ENCODE results near the gene SYNE2.
"Not testable (repeated sequence)": the region's sequence is repeated elsewhere in the genome, so short reads cannot be mapped to it uniquely, and the experiment has no call there.

The SYNE2 gene

DNA sequence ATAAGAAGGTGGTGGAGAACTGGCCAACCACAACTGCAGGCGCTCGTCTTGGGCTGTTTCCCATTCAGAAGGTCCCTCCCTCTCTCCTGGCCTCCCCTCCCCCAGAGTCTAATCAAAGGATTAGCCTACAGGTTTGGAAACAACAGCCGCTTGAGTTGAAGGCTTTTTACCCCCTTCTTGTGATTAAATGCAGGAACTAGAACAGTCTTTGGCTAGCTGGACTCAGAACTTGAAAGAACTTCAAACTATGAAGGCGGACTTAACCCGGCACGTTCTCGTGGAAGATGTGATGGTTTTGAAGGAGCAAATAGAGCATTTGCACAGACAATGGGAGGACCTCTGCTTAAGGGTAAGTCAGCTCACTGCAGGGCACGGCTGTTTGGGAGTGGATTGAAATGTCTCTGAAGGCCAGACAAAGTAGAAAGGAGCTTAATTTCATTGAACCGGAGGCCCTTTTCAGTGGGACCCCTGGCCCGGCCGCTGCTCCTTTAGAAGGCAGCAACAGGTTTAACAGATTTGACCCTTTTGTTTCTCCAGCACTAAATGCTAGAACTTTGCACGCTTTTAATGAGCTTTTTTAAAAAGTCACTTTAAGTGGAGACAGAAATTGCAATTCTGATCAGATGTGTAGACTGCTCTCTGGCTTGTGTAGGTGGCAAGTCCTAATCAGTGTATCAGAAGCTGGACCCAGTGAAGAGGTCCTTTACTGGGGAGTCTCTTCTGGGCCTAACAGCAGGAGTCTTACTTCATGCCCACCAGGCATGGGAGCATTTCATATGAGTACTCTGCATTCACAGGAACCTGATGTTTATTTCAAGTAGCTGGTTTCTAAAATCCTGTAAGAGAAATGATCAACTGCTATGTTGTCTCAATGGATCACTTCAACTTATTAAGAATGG is 333.7 kb downstream of the SYNE2 start:
- in situ Hi-C loops (cut with MboI; ENCODE audit: low sequenced_read_pairs), result no loop called here

DNA sequence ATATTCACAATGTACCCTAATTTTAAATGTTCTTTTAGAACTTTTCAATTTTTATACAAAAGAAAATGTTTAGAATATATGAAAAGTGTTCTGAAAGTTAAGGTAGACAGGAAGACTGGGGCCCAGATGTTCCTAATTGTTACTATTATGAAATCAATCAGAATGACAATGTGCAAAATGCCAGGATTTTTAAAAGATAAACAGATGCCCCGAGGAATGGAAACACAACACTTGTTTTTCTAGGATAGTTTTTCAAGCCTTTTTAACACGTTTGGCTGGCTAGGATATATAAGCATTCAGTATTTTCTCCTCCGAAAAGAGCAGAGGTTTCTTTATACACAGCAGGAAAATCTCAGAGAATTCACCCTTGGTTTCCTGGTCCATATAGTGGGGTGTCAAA is 334.5 kb downstream of the SYNE2 start:
- in situ Hi-C loops (cut with MboI; ENCODE audit: low sequenced_read_pairs), result no loop called here

DNA sequence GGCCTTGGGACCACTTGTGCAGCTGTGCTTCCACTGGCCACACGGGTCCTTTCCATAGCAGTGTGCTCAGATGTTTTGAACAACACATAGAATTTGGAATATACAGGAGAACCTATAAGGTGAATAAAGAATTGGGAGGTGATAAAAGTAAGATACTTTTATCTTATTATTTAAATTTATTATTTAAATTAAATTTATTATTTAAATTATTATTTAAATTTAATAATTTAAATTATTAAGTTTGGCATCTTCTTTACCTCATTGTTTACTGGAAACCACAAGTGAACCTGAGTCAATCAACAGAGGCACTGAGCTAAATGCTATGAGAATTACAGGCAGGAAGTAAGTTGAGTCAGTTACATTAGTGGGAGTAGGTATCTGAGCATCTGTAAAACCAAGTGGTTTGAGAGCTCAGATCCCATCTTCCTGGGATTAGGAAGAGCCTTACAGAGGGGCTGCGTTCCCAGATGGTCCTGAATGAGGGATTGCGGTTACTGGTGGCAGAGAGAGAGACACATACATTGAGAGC is 338.2 kb downstream of the SYNE2 start:
- in situ Hi-C loops (cut with MboI; ENCODE audit: low sequenced_read_pairs), result no loop called here

DNA sequence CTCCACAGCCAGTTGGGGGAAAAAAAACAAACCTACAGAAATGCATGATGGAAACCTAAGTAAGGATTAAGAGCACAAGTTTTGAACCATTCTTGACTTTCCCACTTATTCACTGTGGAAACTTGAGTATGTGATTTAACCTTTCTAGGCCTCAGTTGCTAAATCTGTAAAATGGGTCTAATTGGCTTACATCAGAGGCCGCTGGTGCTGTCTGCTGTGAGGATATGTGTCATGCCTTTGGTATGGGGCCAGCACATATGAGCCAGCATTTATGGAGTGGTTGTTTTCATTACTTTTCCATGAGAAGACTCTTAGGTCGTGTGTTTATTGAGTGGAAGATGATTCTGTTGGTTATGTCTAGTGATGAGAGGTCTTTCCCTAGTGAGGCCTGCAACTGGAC is 339.0 kb downstream of the SYNE2 start:
- in situ Hi-C loops (cut with MboI; ENCODE audit: low sequenced_read_pairs), result no loop called here

DNA sequence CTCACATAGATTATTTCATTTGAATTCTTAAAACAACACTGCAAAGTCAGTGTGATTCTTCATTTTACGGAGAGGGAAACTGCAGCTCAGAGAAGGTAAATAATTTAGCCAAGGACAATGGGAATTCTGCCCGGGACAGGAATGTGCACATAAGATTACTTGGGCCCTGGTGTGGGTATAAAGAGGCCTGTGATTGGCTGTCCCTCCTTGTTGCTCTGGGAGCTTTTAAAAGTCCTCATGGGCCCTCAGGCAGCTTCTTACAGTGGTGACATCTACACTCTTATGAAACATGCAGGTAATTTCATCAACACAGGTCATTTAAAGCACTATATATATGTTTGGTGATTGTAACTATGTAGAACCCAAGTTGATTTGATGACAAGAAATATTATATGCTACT is 341.0 kb downstream of the SYNE2 start:
- in situ Hi-C loops (cut with MboI; ENCODE audit: low sequenced_read_pairs), result no loop called here

DNA sequence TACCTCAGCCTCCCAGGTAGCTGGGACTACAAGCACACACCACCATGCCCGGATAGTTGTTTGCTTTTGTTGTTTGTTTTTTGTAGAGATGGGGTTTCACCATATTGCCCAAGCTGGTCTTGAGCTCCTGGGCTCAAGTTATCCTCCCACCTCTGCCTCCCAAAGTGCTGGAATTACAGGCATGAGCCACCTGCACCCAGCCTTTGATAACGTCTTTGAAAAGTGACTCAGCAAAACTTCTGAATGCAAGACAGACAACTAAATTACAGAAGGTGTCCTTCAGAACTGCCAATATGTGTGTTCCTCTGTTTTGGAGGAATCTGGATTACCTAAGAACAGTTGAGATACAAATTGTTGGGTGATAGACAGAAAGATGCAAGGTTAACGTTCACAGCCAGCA is 341.6 kb downstream of the SYNE2 start:
- in situ Hi-C loops (cut with MboI; ENCODE audit: low sequenced_read_pairs), result no loop called here

DNA sequence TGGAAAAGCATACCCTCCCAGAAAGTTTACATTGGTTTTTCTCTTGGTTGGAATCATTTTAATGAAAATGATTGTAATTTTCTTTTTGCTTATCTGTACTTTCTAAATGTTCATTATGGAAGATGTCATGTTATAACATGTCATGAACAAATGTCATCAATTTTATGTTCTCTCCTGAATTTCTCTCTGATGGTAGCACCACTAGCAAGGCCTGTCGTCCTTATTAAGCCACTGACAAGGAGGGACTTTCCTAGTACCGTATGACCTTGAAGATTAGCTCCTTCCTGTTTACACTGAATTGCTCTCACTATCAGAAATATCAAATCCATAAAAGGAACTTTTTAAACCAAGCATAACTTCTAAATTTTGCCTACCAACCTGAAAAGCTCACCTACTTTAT is 342.4 kb downstream of the SYNE2 start:
- in situ Hi-C loops (cut with MboI; ENCODE audit: low sequenced_read_pairs), result no loop called here

DNA sequence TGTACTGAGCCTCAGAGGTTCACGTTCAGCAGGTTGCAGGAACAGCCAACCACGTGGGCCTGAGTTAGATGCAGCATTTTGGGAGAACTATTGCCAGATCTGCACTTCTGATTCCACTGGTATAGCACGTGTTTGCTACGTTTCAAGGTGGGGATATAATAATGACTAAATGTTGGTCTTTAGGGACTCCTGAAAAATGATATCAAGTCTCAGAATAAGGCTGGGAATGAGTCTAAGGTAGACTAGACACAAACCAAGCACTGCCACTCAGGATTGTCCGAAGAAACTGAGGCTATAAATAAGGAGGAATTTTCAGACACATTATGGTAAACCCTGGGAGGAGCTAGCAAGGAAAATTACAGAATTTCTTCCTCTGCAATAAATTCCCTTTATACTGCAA is 343.3 kb downstream of the SYNE2 start:
- in situ Hi-C loops (cut with MboI; ENCODE audit: low sequenced_read_pairs), result no loop called here

DNA sequence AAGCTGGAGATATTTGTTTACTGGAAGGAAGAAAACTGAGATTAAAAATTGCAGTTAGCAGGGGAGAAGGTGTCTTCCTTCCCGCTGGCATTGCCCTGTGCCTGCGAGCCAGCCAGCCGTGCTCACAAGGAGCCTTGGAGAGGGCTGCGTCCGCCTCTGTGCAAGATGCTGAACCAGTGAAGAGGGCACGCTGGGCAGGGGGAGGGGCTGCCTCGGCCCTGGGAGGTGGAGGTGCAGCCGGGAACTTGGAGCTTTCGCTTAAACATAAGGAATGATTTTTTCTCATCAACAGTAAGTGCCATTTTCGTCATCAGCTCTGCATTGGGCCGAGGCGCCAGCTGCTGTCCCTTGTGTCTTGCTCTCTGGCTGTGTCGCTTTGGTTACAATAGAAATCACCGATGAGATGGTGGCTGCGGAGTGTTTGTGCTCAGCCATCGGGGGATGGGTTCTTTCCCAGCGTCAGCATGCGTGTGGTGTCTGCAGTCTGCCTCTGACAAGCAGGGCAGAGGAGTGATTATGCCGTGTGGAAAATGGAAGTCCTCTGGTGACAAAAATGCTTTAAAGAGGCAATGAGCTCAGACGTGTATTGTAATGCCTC is 344.1 kb downstream of the SYNE2 start:
- in situ Hi-C loops (cut with MboI; ENCODE audit: low sequenced_read_pairs), result no loop called here

DNA sequence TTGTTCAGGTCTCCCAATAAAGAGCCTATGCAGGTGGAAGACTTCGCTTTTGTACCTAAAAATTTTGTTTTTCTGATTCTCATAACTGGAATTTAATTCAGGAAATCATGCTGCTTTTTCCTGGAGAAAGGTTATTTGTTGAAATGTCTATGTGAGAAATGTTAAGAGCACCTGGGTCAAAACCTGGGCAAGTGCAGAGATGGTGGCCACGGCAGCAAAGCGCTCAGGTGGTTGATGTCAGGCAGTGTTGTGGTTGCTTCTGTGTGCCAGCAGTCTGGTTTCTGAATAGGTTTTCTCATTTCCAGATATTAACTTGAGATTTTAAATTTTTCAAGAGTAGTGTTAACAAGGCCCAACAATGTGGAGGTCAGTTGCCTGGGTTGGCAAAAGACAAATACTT is 345.2 kb downstream of the SYNE2 start:
- in situ Hi-C loops (cut with MboI; ENCODE audit: low sequenced_read_pairs), result no loop called here

DNA sequence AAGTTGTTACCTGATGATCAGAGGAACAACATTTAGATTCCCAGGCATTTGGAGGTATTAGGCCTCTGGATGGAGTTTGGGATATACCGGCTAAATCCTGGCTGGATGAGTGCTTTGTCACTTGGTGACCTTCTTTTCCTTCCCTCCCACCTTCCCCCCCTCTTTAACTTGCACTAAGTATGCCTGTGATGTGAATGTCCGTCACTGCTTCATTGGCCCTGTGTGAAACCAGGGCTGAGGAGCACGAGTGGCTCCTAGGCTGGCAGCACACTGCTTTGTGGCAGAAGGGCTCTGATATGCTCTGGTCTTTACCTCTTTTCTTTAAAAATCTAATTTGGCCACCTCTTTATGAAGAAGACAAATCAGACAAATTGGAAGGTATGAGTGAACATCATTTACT is 345.7 kb downstream of the SYNE2 start:
- in situ Hi-C loops (cut with MboI; ENCODE audit: low sequenced_read_pairs), result no loop called here

DNA sequence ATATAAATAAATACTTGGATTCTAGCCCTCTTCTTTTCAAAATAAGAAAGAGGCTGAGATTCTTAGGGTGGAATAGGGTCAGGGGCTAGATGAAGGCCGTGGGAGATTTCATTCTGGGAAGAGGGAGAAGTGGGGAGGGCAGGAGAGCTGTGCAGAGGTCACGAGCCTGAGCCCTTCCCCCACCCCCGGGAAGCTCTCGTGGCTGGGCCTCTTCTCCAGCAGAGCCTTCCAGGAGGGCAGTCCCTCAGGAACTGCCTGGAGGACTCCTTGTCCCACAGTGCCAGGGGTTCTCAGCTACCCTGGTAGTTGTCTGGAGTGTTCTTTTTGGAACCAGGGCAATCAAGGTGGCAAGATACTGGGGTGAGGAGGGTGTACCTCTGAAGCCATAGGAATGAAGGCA is 347.4 kb downstream of the SYNE2 start:
- in situ Hi-C loops (cut with MboI; ENCODE audit: low sequenced_read_pairs), result no loop called here

DNA sequence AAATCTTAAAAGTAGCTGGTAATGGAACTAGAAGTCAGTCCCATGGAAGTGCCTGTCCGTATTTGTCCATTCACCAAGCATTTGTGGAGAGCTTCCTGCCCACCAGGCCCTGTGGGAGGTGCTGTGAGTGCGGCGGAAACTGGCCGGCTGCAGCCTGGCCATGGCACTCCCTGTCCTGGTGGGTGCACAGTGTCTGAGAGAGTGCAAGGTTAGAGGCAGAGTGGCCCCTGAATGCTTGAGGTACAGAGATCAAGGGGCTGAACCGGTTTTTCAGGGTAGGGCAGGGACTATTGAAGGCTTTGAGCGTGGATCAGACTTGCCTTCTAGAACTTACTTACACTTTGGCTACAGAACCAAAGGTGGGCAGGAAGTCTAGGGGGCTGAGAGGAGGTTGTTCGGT is 348.5 kb downstream of the SYNE2 start:
- in situ Hi-C loops (cut with MboI; ENCODE audit: low sequenced_read_pairs), result no loop called here

DNA sequence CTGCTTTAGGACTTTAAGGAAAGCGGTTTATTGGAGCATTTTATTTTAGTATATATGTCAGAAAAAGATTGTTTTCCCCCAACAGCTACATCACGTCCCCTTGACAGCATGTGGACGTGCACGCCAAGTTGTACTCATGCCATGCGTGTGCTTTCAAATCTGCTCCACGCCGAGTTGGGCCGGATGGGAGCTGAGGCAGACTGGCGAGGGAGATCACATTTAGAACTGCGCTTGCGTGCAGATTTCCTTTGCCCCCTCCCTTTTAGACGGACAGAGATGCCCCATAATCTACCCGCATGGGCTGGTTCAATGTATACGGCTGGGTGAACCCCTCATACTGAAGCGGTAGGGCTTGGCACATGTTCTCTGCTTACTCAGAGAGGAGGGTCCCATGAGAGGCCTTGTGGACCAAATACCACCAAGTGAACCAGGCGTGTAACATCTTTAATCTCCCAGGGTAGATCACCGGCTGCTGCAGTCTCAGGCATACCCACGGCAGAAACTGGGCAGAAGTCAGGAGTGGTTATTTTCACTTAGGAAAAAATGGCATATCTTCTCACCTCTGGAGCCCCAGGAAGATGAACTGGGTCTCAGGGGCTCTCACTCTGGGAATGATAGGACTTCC is 349.2 kb downstream of the SYNE2 start:
- in situ Hi-C loops (cut with MboI; ENCODE audit: low sequenced_read_pairs), result no loop called here

DNA sequence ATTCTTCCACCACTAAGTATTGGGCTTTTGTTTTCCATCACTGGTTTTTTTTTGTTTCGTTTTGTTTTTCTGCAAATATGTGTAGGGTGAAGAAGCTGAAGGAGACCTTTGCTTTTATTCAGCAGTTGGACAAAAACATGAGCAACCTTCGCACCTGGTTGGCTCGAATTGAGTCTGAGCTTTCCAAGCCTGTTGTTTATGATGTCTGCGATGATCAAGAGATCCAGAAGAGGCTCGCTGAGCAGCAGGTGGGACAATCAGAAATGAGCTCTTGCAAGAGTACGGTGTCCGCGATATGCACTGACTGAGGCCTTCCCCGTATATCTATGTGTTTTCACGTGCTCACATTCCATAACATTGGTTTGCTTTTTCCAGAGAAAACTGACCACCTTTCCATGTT is 349.9 kb downstream of the SYNE2 start:
- in situ Hi-C loops (cut with MboI; ENCODE audit: low sequenced_read_pairs), result no loop called here

DNA sequence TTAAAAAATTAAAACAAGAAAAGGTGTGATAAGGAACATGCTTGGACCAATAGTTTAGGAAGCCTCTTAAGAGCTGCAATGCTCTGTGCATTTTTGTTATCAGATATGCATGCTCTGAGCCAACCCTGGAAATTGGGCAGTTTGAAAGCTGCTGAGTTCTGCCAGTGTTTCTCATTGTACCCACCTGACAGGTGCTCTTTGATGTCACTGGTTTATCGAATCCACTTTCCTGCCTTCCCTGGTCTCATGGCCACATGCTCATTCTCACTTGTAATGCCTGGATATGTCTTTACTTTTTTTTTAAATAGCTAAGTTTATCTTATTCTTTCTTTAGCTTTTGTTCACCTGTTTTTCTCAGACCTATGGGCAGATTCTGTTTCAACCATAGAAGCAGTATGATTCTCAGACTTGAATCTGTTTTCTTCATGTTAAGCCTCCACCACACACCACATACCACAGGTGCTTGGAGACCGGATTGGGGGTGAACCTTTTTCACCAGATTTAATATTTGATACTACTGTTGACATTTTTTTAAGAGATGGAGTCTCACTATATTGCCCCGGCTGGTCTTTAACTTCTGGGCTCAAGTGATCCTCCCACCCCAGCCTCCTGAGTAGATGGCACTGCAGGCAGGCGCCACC is 350.7 kb downstream of the SYNE2 start:
- in situ Hi-C loops (cut with MboI; ENCODE audit: low sequenced_read_pairs), result no loop called here

DNA sequence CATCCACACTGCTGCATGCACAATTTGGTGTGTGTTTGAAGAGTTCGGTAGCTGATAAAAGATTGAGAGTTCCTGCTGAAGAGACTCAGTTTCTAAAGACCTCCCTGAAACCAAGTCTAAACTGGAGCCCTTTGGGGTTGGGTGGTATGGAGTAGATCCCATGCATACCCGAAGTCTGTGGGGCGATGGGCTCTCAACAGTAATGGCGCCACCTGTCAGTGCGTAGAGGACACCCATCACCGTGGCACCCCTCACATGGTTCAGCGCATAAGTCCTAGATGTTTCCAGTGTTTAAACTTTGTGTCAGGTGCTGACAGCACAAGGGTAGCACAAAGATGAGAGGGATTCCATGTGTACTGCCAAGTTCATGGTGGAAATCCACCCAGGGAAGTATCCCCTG is 355.5 kb downstream of the SYNE2 start:
- in situ Hi-C loops (cut with MboI; ENCODE audit: low sequenced_read_pairs), result no loop called here

DNA sequence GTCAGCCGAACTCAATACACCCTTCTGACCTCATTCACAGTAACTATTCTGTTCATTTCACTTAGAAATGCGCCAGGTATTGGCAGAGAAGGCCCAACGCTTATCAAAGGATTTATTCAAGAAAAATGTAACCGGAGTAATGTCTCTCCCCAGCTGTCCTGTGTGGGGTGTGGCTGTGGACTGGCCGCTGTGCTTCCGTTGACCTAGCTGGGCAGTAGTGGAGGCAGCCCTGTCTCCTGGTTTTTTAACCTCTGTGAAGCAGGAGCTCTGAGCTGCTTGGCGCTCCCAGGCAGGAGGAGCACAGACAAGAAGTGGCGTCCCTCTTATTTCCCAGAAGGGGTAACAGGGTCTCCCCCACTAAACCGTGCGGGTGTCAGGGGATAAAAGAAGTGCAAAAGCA is 356.2 kb downstream of the SYNE2 start:
- in situ Hi-C loops (cut with MboI; ENCODE audit: low sequenced_read_pairs), result no loop called here

DNA sequence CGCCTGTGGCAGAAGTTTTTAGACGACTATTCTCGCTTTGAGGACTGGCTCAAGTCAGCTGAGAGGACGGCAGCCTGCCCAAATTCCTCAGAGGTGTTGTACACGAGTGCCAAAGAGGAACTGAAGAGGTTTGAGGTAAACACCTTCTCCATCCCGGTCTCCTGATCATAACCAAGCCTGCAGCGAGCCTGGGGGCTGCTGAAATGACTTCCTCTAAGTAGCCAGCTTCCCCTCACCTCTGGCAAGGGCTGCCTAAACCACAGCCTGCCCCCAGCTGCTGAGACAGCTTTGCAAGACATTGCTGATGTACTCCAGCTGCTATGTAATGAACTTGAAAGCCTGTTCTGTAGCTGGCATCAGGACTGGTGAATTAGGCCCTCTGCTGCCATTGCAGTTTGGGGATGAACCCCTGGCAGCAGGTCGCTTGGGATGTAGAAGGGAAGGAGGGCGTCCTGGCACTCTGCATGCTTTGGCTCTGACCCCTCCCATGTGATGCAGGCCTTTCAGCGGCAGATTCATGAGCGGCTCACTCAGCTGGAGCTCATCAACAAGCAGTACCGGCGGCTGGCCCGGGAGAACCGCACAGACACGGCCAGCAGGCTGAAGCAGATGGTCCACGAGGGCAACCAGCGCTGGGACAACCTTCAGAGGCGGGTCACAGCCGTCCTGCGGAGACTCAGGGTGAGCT is 356.8 kb downstream of the SYNE2 start:
- in situ Hi-C loops (cut with MboI; ENCODE audit: low sequenced_read_pairs), result no loop called here

DNA sequence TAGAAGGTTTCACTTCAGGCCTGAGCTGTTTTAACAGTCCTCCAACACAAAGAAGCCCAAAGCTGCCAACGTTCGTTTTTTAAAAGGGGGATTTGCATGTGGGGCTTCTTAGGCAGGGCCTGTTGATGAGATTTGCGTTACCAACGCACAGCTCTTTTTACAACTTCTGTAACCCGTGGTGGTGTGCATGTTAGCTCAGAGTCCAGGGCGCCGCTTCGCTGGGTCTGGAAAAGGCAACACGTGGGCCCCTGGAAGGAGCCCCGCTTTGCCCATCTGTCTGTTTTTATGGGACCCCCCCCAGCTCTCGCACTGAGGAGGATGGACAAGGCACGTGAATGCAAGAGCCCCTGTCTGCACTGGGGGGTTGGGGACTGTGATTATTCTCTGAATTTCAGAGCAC is 357.4 kb downstream of the SYNE2 start:
- in situ Hi-C loops (cut with MboI; ENCODE audit: low sequenced_read_pairs), result no loop called here

DNA sequence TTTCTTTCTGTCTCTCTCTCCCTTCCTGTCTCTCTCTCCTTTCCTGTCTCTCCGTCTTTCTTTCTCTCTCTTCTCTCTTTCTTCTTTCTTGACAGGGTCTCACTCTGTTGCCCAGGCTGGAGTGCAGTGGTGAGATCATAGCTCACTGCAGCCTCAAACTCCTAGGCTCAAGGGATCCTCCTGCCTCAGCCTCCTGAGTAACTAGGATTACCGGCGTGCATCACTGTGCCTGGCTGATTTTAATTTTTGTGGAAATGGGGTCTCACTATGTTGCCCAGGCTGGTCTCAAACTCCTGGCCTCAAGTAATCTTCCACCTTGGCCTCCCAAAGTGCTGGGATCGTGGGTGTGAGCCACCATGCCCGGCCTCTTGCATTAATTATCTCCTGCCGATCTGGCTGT is 358.1 kb downstream of the SYNE2 start:
- in situ Hi-C loops (cut with MboI; ENCODE audit: low sequenced_read_pairs), result not testable (repeated sequence)
